HG02970 (cell line): Measurements from ENCODE around the gene SLC24A3.

Experiments used
- ATAC-seq: cut with Tn5 transposase; IDR thresholded peaks from one replicate; pipeline ENCODE4 v1.9.1; 2021; ENCODE audit warnings: mild to moderate bottlenecking, moderate library complexity, moderate number of reproducible peaks; ENCODE audit not compliant: unreplicated experiment, low FRiP score

The SLC24A3 gene

GRCh38 chr20:19520261-19520660 is 307.8 kb downstream of the SLC24A3 start:
- no peak for ATAC-seq

DNA sequence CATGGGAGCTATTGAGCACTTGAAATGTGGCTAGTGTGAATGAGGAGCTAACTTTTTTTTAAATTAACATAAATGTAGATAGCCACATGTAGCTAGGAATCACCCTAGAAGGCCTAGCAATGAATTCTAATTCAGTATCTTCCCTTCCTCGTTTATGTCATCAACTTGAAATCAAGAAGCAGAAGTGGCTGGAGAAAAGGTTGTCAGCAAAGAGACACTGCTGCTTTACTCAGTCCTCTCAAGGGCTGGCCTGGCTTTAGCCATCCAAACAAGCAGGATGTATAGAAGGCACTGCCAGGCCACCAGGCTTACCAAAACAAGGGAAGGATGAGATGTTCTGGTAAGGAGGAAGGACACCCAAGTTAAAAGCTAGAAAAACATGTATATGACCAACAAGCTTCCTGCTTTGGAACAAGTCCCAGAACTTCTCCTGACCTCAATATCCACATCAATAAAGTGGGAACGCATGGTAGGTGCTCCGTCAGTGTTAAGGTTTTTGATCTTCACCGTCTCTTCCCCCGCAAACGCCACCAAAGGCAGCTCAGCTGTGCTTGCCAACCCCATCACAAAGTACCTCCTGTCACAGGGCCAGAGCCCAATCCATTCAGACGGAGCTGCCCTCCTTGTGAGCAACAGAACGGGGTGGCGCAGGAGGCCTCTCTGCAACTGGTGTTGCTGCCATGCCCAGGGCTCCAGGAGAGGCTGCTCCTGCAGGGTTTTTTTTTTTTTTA is 309.8 kb downstream of the SLC24A3 start:
- ATAC-seq: no peak

DNA sequence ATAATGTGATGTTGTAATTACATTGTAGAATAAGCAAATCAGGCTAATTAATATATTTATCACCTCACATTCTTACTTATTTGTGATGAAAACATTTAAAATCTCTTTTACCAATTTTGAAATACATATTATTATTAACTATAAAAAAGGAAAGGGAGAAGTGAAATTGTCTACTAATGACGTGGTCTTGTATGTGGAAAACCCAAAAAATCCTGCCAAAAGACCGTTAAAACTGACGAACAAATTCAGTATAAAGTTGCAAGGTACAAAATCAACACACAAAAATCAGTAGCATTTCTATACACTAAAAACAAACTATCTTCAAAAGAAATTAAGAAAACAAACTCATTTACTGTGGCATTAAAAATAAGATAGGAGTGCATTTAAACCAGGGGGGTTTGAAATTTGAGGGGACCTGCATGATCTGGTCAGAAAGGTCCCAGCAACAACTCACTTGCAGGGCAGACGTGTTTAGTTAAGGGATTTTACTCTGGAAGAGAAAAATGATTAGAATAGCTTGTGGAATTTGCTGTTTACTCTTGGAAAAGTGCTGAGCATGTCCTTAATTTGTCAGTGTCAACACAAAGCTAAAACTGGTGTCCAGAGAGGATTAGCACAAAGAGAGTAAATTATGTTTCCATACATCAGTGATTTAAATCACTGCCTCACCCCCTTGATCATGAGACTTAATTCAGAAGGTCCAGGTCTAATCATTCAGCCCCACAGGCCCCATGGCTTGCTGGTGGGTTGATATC is 310.6 kb downstream of the SLC24A3 start:
- ATAC-seq: no peak

- no peak for ATAC-seq
Observed at GRCh38 chr20:19524691-19525090, 312.2 kb downstream of the SLC24A3 start.

- no peak for ATAC-seq
Observed at GRCh38 chr20:19527509-19527908, 315.1 kb downstream of the SLC24A3 start.

DNA sequence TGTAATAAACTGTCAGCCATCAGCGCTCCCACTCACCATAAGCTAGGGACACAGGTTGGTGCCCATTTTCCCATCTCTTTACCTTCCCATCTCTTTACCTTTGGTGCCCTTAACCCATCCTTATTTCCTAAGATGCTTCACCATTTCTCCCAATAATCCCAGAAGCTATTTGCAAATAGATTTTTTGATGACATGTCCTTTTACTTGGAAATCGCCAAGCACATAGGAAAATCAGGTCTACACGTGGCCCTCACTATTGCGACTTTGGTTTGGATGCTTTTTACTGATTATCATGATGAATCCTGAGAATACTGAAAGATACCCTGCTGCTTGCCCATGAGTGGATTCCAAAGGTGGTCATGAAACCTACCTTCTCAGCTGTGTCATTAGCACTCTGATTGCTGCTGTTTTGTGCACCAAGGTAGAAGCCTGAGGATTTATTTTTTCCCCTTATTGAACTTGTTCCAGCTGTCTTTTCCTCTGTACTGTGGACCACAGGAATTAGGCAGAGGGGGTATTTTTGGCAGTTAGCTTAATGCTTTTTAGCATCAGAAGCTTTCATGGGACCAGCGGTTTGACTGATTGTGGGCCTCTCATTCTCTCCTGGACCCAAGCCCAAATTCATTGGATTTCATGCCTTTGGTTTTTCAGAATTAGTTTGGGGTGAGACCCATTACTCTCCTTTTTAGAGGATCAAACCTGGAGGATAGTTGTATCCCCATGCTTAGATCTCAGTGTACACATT is 316.0 kb downstream of the SLC24A3 start:
- ATAC-seq: no peak

- no peak for ATAC-seq
Observed at GRCh38 chr20:19530006-19530405, 317.6 kb downstream of the SLC24A3 start.

GRCh38 chr20:19531446-19531845 is 319.0 kb downstream of the SLC24A3 start:
- no peak for ATAC-seq

DNA sequence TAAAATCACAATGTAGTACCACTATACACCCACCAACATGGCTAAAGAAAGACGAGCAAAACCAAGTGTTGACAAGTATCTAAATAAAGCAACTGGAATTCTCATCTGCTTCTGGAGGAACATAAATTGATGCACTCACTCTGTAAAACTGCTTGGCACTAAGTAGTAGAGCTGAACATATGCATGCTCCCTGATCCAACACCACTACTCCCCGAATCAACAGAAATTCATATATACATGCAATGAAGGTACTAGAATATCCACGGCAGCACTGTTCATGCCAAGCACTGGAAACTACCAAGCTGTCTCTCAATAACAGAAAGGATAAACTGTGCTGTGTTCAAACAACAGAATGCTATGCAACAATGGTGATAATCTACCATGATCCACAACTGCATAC is 326.1 kb downstream of the SLC24A3 start:
- no peak for ATAC-seq

GRCh38 chr20:19539191-19539590 is 326.7 kb downstream of the SLC24A3 start:
- no peak for ATAC-seq

GRCh38 chr20:19540392-19540791 is 327.9 kb downstream of the SLC24A3 start:
- ATAC-seq: no peak

DNA sequence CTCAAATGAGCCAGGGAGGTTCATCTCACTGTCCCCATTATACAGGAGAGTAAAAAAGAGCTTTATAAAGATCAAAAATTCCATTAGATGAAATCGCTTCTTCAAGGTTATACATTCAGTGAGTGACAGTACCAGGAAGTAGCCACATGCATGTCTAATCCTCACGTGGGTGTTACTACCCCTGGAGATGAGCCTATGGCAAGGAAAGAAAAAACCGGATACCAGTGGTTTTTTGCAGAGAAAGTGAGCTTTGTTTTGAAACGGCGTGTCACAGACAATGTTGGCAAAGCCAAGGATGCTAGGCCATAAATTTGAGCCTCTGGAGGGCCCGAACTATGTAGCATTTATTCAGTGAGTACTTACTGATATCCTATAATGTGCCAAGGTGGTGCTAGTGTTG is 330.7 kb downstream of the SLC24A3 start:
- ATAC-seq: no peak

DNA sequence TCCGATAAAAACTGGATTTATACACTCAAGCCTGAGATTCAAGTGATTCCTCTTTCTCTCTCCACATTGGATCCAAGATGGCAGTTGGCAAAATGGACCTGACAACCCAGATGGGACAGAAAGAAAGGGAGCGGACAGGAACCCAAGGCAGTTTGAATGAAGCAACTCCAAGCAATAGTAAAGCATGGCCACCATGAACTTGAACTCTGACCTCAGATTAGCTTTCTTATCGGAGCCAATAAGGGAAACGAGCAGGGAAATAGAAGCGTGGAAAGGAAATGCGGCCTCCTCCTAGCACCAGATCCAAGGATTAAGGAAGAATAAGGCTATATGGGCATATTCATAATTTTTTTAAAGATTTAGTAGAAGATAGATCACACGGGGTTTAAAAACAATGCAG is 332.2 kb downstream of the SLC24A3 start:
- ATAC-seq: no peak

DNA sequence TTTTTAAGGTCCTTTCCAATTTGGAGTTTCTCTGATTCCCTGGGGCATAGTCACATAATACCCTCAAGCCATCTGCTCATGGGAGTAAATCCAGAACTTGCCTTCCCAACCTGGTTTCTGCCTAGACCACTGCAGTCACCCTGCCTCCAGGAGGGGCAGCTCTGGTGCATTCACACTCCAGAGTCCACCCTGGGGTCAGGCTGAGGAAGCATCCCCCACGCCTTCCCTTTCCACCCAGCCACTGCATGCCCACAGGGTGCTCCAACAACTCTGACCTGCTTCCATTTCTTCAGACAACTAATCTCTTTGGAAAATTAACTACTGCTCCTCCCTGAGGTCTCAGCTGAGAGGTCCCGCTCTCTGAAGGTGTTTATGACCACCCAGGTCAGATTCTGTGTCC is 334.2 kb downstream of the SLC24A3 start:
- no peak for ATAC-seq

DNA sequence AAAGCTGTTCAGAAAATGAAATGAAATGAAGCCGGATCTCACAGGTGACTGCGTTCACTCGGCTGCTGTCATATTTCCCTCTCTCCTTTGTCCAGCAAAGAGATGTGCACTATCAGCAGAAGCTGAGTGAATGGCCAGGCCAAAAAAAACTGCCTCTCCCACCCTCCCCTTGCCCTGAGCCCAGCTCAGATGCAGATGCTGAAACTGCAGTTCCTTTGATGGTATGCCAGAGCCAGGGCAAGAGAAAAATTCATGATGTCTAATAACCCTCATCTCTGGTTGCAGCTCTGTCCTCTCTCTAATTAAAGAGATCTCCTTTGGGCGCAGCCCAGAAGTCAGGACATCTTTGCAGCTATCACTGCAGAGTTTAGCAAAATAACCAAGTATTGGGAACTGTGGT is 335.1 kb downstream of the SLC24A3 start:
- ATAC-seq: no peak

- no peak for ATAC-seq
Observed at GRCh38 chr20:19549896-19550295, 337.5 kb downstream of the SLC24A3 start.

- no peak for ATAC-seq
Observed at GRCh38 chr20:19552221-19553180, 340.1 kb downstream of the SLC24A3 start.

GRCh38 chr20:19554666-19555065 is 342.2 kb downstream of the SLC24A3 start:
- ATAC-seq: no peak

DNA sequence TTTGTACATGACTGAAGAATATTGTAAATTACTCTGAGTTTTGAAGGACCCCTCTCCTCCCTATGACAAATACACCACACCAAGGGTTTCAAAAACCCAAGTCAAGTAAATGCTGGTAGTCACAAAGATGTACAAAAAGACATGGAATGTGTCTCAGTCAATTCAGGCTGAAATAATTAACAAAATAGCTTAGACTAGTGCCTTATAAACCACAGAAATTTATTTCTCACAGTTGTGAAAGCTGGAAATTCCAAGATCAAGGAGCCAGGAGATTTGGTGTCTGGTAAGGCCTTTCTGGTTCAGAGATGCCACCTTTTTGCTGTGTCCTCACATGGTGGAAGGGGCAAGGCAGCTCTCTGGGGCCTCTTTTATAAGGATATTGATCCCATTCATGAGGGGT is 343.3 kb downstream of the SLC24A3 start:
- ATAC-seq: no peak

GRCh38 chr20:19557291-19557690 is 344.8 kb downstream of the SLC24A3 start:
- ATAC-seq: no peak
